Parathyroid adenoma (tissue), 2 donors: ENCODE results near the gene CHAF1A.

Experiments
- H2AFZ ChIP-seq: fragments of 300-600 bp; sonication (generic); one replicate; pipeline ENCODE4 v1.7.0; 2017; ENCODE audit warnings: antibody characterized with exemption, mild to moderate bottlenecking
- H3K27ac ChIP-seq: fragments of 300-600 bp; sonication (generic); one replicate; pipeline ENCODE4 v1.7.0; 2017
- H3K27me3 ChIP-seq: fragments of 300-600 bp; sonication (generic); one replicate; pipeline ENCODE4 v1.7.0; 2017; ENCODE audit warnings: low read length; ENCODE audit not compliant: control insufficient read depth, insufficient read depth
- H3K36me3 ChIP-seq: fragments of 300-600 bp; sonication (generic); one replicate; pipeline ENCODE4 v1.7.0; 2017; ENCODE audit warnings: low read length; ENCODE audit not compliant: control insufficient read depth, insufficient read depth
- H3K4me1 ChIP-seq: fragments of 300-600 bp; sonication (generic); one replicate; pipeline ENCODE4 v1.7.0; 2017; ENCODE audit warnings: control low read depth
- H3K4me2 ChIP-seq: fragments of 300-600 bp; sonication (generic); one replicate; pipeline ENCODE4 v1.7.0; 2017; ENCODE audit warnings: low read length
- H3K4me3 ChIP-seq: fragments of 300-600 bp; sonication (generic); one replicate; pipeline ENCODE4 v1.7.0; 2017; ENCODE audit warnings: low read depth, low read length
- H3K79me2 ChIP-seq: fragments of 300-600 bp; sonication (generic); one replicate; pipeline ENCODE4 v1.7.0; 2017; ENCODE audit warnings: control low read depth
- H3K9ac ChIP-seq: fragments of 300-600 bp; sonication (generic); one replicate; pipeline ENCODE4 v1.7.0; 2017; ENCODE audit warnings: mild to moderate bottlenecking
- H3K9me3 ChIP-seq: fragments of 300-600 bp; sonication (generic); one replicate; pipeline ENCODE4 v1.7.0; 2017; ENCODE audit warnings: low read length; ENCODE audit not compliant: control insufficient read depth
- TF ChIP-seq, protein P1 (sequence below): fragments of 300-600 bp; sonication (generic); IDR thresholded peaks from one replicate; pipeline ENCODE4 v1.7.0; 2017; ENCODE audit warnings: antibody characterized with exemption, mild to moderate bottlenecking
- donor health status: primary hyperparathyroidism.

Gene CHAF1A

DNA sequence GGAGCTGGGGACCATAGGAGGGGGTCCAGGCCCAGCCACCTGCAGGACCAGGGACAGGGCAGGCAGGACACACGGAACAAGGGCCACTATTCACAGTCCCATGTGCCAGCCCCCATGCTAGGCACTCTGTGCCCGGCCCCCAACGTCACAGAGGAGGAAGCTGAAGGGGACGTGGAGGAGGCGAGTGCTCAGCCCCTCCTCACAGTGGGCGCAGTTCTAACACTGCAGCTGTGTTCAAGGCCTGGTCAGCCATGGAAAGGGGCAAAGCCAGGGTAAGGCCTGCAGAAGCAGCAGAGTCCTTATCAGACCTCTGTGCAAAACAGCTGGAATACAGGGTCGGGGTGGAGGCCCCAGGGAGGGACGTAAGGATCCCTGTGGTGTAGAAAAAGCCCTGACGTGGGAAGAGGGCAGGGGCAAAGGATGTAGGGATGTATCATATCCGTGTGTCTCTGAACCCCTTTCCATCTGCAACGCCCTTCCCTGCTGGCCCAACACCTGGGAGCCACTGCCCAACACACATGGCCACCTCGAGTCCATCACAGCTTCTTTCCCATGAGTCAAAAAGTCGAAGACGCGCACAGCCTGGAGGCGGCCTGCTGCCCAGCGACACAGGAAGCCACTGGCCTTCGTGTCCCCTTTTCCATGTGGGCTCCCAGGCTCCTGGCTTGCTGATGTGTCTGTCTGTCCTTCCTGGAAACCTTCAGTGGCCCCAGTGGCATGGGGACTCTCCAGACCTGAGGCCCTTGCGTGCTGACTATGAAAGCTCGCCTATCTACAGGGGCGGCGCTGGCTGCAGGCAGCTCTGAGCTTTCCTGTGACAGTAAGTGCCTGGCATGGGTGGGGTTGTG, 30.1 kb upstream of the CHAF1A start:
- Histone ChIP-seq H3K9ac (no peak overlapping the region), H3K4me1 (peaks cover 91% of the 10 kb centered on the region), H3K36me3 (no peaks in the 10 kb centered on the region), H3K27me3 (no peaks in the 10 kb centered on the region), H3K4me3 (no peak overlapping the region), H3K79me2 (peaks cover 30% of the 10 kb centered on the region), H2AFZ (no peak overlapping the region), H3K4me2 (no peak overlapping the region), H3K27ac (peak overlapping the region; percentile 99), H3K9me3 (no peaks in the 10 kb centered on the region)
- TF ChIP-seq, protein P1, sequence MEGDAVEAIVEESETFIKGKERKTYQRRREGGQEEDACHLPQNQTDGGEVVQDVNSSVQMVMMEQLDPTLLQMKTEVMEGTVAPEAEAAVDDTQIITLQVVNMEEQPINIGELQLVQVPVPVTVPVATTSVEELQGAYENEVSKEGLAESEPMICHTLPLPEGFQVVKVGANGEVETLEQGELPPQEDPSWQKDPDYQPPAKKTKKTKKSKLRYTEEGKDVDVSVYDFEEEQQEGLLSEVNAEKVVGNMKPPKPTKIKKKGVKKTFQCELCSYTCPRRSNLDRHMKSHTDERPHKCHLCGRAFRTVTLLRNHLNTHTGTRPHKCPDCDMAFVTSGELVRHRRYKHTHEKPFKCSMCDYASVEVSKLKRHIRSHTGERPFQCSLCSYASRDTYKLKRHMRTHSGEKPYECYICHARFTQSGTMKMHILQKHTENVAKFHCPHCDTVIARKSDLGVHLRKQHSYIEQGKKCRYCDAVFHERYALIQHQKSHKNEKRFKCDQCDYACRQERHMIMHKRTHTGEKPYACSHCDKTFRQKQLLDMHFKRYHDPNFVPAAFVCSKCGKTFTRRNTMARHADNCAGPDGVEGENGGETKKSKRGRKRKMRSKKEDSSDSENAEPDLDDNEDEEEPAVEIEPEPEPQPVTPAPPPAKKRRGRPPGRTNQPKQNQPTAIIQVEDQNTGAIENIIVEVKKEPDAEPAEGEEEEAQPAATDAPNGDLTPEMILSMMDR = no peak

DNA sequence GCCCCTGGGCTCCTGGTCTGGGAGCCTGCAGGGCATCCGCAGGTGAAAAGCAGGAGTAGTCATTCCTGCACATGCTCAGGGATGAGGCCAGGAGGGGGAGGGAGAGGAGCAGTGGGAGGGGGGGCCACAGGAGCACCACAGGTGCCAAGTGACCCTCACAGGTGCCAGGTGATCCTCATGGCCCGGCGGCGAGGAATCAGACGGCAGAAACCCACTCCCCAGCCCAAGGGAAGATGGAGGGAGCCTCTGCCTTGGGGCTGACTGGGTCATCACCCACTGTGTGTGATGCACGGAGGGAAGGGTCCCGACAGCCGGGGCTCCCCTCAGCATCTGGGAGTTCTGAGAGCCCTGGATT, 29.4 kb upstream of the CHAF1A start:
- TF ChIP-seq, protein P1 = no peak
- Histone ChIP-seq H2AFZ (no peak overlapping the region), H3K4me1 (peaks cover 96% of the 10 kb centered on the region), H3K79me2 (peaks cover 25% of the 10 kb centered on the region), H3K27me3 (no peaks in the 10 kb centered on the region), H3K4me3 (no peak overlapping the region), H3K36me3 (no peaks in the 10 kb centered on the region), H3K4me2 (no peak overlapping the region), H3K27ac (peak overlapping the region; percentile 99), H3K9ac (no peak overlapping the region), H3K9me3 (no peaks in the 10 kb centered on the region)

DNA sequence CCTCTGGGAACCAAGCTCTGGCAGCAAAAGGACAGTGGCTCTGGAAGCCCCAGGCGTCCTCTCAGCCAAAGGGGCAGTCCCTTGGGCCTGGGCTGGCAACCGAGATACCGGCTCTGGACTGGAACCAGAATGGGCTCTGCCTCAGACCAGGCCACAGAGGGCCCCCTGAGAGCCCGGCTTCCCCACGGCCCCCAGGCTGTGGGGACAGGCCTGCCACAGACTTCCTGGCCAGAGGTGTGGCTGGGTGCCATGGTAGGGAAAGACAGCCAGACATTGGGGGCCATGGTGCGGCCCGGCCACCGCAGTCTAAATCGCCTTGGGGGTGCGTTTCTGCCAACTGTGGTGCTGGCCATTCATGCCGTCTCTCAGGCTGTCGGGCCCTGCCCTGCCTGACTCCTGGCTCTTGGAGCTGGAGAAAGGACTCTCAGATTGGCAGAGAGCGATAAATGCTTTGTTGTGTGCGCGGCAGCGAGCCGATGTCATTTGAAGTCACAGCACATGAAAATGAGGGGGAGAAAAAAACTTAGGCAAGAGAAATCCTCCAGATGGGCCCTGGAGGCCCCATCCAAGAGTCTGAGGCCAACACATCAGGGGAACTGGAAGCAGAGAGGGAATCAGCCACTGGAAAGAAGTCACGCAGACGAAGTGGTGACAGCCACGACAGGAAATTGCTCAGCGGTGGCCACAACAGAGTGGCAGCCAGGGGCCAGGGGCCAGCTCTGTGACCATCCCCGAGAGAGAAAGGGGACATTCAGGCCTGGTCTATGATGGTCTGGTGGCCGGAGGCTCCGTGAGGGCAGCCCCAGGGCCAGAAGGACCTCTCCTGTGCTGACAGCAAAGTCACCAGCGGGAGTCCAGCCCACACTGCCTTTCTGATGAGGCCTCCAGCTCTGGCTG, 28.6 kb upstream of the CHAF1A start:
- H3K27me3 ChIP-seq = no peaks in the 10 kb centered on the region
- H3K4me1 ChIP-seq = peaks cover 94% of the 10 kb centered on the region
- H3K27ac ChIP-seq = peak overlapping the region; percentile 99
- H3K4me3 ChIP-seq = no peak overlapping the region
- no peaks in the 10 kb centered on the region for H3K9me3 ChIP-seq
- peaks cover 21% of the 10 kb centered on the region for H3K79me2 ChIP-seq
- H3K36me3 ChIP-seq = no peaks in the 10 kb centered on the region
- peak overlapping the region; percentile 25 for H2AFZ ChIP-seq
- peak overlapping the region; percentile 50 for H3K9ac ChIP-seq
- peak overlapping the region; percentile 42 for H3K4me2 ChIP-seq
- TF ChIP-seq, protein P1 = no peak

DNA sequence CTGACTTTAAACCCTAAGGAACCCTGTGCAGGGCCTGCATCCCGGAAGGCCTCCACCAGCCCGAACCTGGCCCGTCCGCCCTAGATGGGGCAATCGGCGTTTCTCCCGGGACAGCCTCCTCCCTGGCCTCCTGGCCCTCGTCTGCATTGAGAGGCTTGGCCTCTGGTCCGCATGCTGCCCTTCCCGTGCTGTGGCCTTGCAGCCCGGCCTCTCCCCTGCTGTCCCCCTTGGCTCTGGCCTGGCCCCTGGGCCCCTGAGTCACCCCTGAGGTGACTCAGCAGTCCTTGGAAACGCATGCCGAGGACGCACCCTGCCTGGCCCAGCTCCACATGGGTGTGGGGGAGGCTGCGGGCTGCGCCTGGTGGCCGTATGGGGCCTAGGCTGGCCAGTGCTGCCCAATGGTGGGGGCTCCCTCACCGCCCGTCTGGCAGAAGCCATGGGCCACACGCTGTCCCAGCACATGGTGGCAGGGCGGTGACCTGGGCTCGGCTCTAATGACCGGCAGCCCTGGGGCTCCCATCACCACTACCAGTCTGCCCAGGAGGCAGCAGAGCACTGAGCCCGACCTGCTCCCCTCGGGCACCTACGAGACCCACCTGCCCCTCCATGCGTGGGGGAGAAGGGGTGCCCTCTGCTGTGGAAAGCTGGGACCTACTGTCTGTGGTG, 27.8 kb upstream of the CHAF1A start:
- Histone ChIP-seq H3K9me3 (no peaks in the 10 kb centered on the region), H3K36me3 (no peaks in the 10 kb centered on the region), H3K27me3 (no peaks in the 10 kb centered on the region), H3K4me1 (peaks cover 93% of the 10 kb centered on the region), H2AFZ (peak overlapping the region; percentile 23), H3K9ac (peak overlapping the region; percentile 50), H3K4me2 (peak overlapping the region; percentile 42), H3K4me3 (no peak overlapping the region), H3K27ac (peak overlapping the region; percentile 99), H3K79me2 (peaks cover 19% of the 10 kb centered on the region)
- TF ChIP-seq, protein P1 = no peak
